GM12878 (cell line): ENCODE results near the gene MAK. TPM values are rescaled to one million over a fixed set of nuclear protein-coding genes. Genes with fewer than 3 reads are reported as not detected.

Source experiments
- ATAC-seq: fragments of 200-7000 bp; cut with Tn5 transposase; 3 replicates; pipeline ENCODE4 v1.9.1; 2020; ENCODE audit warnings: mild to moderate bottlenecking, moderate library complexity
- BruUV-seq: library from RNA; stranded (reverse); fragments of 400-500 nt; replicated peaks from 2 replicates; lab custom pipeline; 2021; lab: Mats Ljungman, UMichigan
- CTCF ChIA-PET: fragments of 300-600 bp; sonication (Branson Sonifier 250); formaldehyde crosslinking; extraction: SDS; loops from one replicate; lab custom pipeline; 2021; ENCODE audit warnings: inconsistent platforms; lab: Yijun Ruan, JAX
- POLR2A ChIA-PET: fragments of 350-600 bp; formaldehyde crosslinking; extraction: SDS; loops from one replicate; lab custom pipeline; 2021; ENCODE audit warnings: inconsistent platforms; lab: Charles Lee
- RAD21 ChIA-PET: fragments of 300-600 bp; sonication (Branson Sonifier 250); formaldehyde crosslinking; loops from one replicate; lab custom pipeline; 2023; ENCODE audit warnings: antibody characterized with exemption; ENCODE audit not compliant: unreplicated experiment; lab: Charles Lee
- SMC1A ChIA-PET: fragments of 300-600 bp; sonication (Branson Sonifier 250); formaldehyde crosslinking; loops from one replicate; lab custom pipeline; 2023; ENCODE audit not compliant: unreplicated experiment, uncharacterized antibody; lab: Charles Lee
- DNase-seq: peaks from one replicate; pipeline ENCODE4 v3.0.0-alpha.2; 2011; ENCODE audit warnings: low read depth, low spot score
- FAIRE-seq: peaks from 3 replicates; lab custom pipeline; 2011; peaks lifted over from hg19 to GRCh38; lab: Jason Lieb, UNC
- H2AFZ ChIP-seq: 2 replicates; pipeline ENCODE4 v1.6.0; 2011; ENCODE audit warnings: low read depth, low read length, control low read depth; ENCODE audit not compliant: control insufficient read depth
- H3K27ac ChIP-seq: 2 replicates; pipeline ENCODE4 v1.5.1; 2011; ENCODE audit warnings: control low read depth; ENCODE audit not compliant: control insufficient read depth, insufficient read depth
- H3K27me3 ChIP-seq, 2 experiments: replicated peaks in 1 of 2; 2 replicates each; pipeline versions ENCODE4 v1.6.0 to v1.6.1; 2011; ENCODE audit warnings: low read length in 1 of 2; ENCODE audit not compliant: control insufficient read depth in 2 of 2, insufficient read depth in 2 of 2
- H3K36me3 ChIP-seq, 2 experiments: 2 replicates each; pipeline ENCODE4 v1.5.1; 2011; ENCODE audit warnings: low read length in 1 of 2; ENCODE audit not compliant: control insufficient read depth in 2 of 2, insufficient read depth in 2 of 2
- H3K4me1 ChIP-seq: 2 replicates; pipeline ENCODE4 v1.6.1; 2011; ENCODE audit warnings: mild to moderate bottlenecking, low read length, moderate library complexity, mixed read lengths; ENCODE audit not compliant: control insufficient read depth, insufficient read depth
- H3K4me2 ChIP-seq: 2 replicates; pipeline ENCODE4 v1.6.0; 2011; ENCODE audit warnings: control low read depth; ENCODE audit not compliant: control insufficient read depth, insufficient read depth
- H3K4me3 ChIP-seq: fragments of 200-600 bp; sonication (generic); 2 replicates; pipeline ENCODE4 v1.5.1; 2016
- H3K79me2 ChIP-seq: 2 replicates; pipeline ENCODE4 v1.6.0; 2011; ENCODE audit warnings: low read length; ENCODE audit not compliant: control insufficient read depth, insufficient read depth
- H3K9ac ChIP-seq: 2 replicates; pipeline ENCODE4 v1.8.0; 2011; ENCODE audit warnings: low read length, control low read depth, mixed read lengths; ENCODE audit not compliant: control insufficient read depth, insufficient read depth
- H3K9me3 ChIP-seq: replicated peaks from 3 replicates; pipeline ENCODE4 v1.5.1; 2011; ENCODE audit warnings: mild to moderate bottlenecking, low read length; ENCODE audit not compliant: control insufficient read depth, insufficient read depth
- H4K20me1 ChIP-seq: 2 replicates; pipeline ENCODE4 v1.6.0; 2011; ENCODE audit not compliant: control insufficient read depth, insufficient read depth
- ATF7 ChIP-seq: fragments of 450-650 bp; IDR thresholded peaks from 2 replicates; pipeline ENCODE4 v1.6.1; 2016; ENCODE audit warnings: low read depth, mild to moderate bottlenecking
- BHLHE40 ChIP-seq, 2 experiments: fragments of 450-650 bp in 1 of 2; IDR thresholded peaks; 2 replicates each; pipeline ENCODE4 v1.6.1; 2011 to 2017; ENCODE audit warnings: low read depth in 2 of 2, borderline replicate concordance in 1 of 2, improper control_type of control experiment in 1 of 2, low read length in 1 of 2, mild to moderate bottlenecking in 1 of 2
- CBFB ChIP-seq: IDR thresholded peaks from 2 replicates; pipeline ENCODE4 v1.6.1; 2016; ENCODE audit warnings: antibody characterized with exemption, low read depth
- CBX3 ChIP-seq: fragments of 200-600 bp; sonication (generic); IDR thresholded peaks from 2 replicates; pipeline ENCODE4 v1.6.1; 2016; ENCODE audit warnings: low read depth, borderline replicate concordance
- CHD1 ChIP-seq: IDR thresholded peaks from 2 replicates; pipeline ENCODE4 v1.6.1; 2012; ENCODE audit warnings: low read depth, low read length, improper control_type of control experiment
- EGR1 ChIP-seq, 2 experiments: IDR thresholded peaks; 1 replicate in 1 of 2; 2 replicates in 1 of 2; pipeline ENCODE4 v1.6.1; 2011 to 2012; ENCODE audit warnings: low read depth in 2 of 2, low read length in 2 of 2, borderline replicate concordance in 1 of 2, mild to moderate bottlenecking in 1 of 2, moderate library complexity in 1 of 2
- ETV6 ChIP-seq, 2 experiments: fragments of 450-650 bp in 1 of 2; IDR thresholded peaks in 1 of 2; conservative IDR thresholded peaks in 1 of 2; 2 replicates each; pipeline ENCODE4 v1.6.1; 2014; ENCODE audit warnings: antibody characterized with exemption in 1 of 2, borderline replicate concordance in 1 of 2, low read depth in 1 of 2, mild to moderate bottlenecking in 1 of 2, moderate library complexity in 1 of 2
- FOXM1 ChIP-seq: IDR thresholded peaks from 2 replicates; pipeline ENCODE4 v1.6.1; 2012; ENCODE audit warnings: low read depth, mild to moderate bottlenecking, inconsistent platforms, low read length, moderate library complexity
- JUNB ChIP-seq: IDR thresholded peaks from 2 replicates; pipeline ENCODE4 v1.6.1; 2016; ENCODE audit warnings: antibody characterized with exemption, mild to moderate bottlenecking
- RELA ChIP-seq: fragments of 450-650 bp; IDR thresholded peaks from 2 replicates; pipeline ENCODE4 v1.8.0; 2014; ENCODE audit warnings: borderline replicate concordance; ENCODE audit not compliant: partially characterized antibody
- SREBF1 ChIP-seq: IDR thresholded peaks from 2 replicates; pipeline ENCODE4 v1.6.1; 2012; ENCODE audit warnings: mild to moderate bottlenecking, low read length
- YY1 ChIP-seq: IDR thresholded peaks from 2 replicates; pipeline ENCODE4 v1.6.1; 2011; ENCODE audit warnings: low read depth, mild to moderate bottlenecking, low read length
- ZZZ3 ChIP-seq: IDR thresholded peaks from 2 replicates; pipeline ENCODE4 v1.6.1; 2011; ENCODE audit warnings: low read depth; ENCODE audit not compliant: control insufficient read depth, insufficient read length
- whole genome bisulfite sequencing: methylation state at CpG from one replicate; pipeline ENCODE4 v1.1.6; 2016; ENCODE audit warnings: low lambda C conversion rate; ENCODE audit not compliant: insufficient replicate concordance, insufficient coverage; ENCODE audit errors: missing lambda C conversion rate; 5-methylcytosine and 5-hydroxymethylcytosine counted together
- in situ Hi-C: fragments of 300-500 bp; cut with MboI; formaldehyde crosslinking; loops from 9 replicates; pipeline ENCODE4 v1.14.3; 2018; ENCODE audit warnings: mixed read lengths
- intact Hi-C: fragments of 100-400 bp; cut with micrococcal nuclease; formaldehyde crosslinking; loops from one replicate; pipeline ENCODE4 v1.14.2; 2022; ENCODE audit not compliant: unreplicated experiment
- polyA plus RNA-seq, 11 experiments: library from polyadenylated mRNA; depleted of rRNA in 4 of 11; unstranded in 6 of 11; stranded (reverse) in 5 of 11; fragments of >200 nt; fragmentation: Nextera tagmentation in 4 of 11; fragmentation: Illumina TruSeq in 1 of 11; extraction: Ambion mirVana in 4 of 11; extraction: Trizol in 1 of 11; gene quantifications; 1 replicate in 1 of 11; 2 replicates in 10 of 11; pipeline versions ENCODE4 v1.2.1 to v1.2.3, GENCODE V29; 2011 to 2016; ENCODE audit warnings: inconsistent platforms in 2 of 11, missing spikeins in 2 of 11, low read depth in 1 of 11
- total RNA-seq, 4 experiments: library from RNA; depleted of rRNA in 3 of 4; stranded (reverse); fragments of >200 nt in 3 of 4; fragmentation: Illumina TruSeq in 1 of 4; extraction: Trizol in 1 of 4; gene quantifications; 2 replicates each; pipeline versions ENCODE4 v1.2.1 to v1.2.3, GENCODE V29; 2013 to 2021
- TF ChIP-seq, protein P1 (sequence below): fragments of 450-650 bp; formaldehyde crosslinking; IDR thresholded peaks from 2 replicates; pipeline ENCODE4 v1.4.0; 2020; ENCODE audit warnings: mild to moderate bottlenecking, moderate library complexity
- TF ChIP-seq, protein P2 (sequence below): IDR thresholded peaks from 2 replicates; pipeline ENCODE4 v1.6.1; 2011; ENCODE audit warnings: low read depth, low read length, improper control_type of control experiment, borderline replicate concordance
- TF ChIP-seq, protein P3 (sequence below): fragments of 450-650 bp; IDR thresholded peaks from 2 replicates; pipeline ENCODE4 v1.6.1; 2016; ENCODE audit warnings: mild to moderate bottlenecking, moderate library complexity, borderline replicate concordance

MAK gene
- total and polyA plus RNA-seq, 10 of the 15 experiments (the other 5 are each of a cell fraction or from before 2014, with no cell fraction given), result 0.01 to 0.90 (median 0.13) TPM; not detected in 1

DNA sequence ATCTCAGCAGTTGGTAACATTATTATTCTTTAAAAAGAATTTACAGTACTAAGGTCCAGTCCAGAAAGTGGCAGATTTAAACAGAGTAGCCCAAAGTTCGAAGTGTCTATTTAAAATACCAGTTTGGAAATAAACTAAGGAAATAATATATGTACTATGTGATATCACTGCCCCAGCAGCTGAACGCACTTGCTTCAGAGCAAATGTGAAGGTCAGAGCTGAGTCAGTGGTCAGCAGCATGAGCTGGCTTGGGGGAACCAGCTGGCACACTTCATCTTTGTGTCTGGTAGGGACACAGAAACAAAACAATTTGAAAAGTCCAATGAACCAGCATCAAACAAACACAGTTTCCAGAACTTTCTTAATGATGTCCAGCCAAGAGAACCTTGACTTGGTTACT lies 75.3 kb downstream of the MAK start:
- ChIA-PET CTCF (no interaction called here), RAD21 (no interaction called here), SMC1A (interaction anchor here (1.0 kb wide), 1 partner anchor 9 kb away, joined by 3 read pairs; no protein-coding TSS in a partner anchor), POLR2A (interaction anchor here (0.5 kb wide), 1 partner anchor 108 kb away, joined by 4 read pairs; no protein-coding TSS in a partner anchor)
- Histone ChIP-seq H4K20me1 (no peaks in the 10 kb centered on the region), H3K27me3 (no peaks in the 10 kb centered on the region), H3K9ac (no peak overlapping the region), H3K9me3 (no peaks in the 10 kb centered on the region), H3K27ac (no peak overlapping the region), H3K4me1 (no peaks in the 10 kb centered on the region), H3K4me2 (no peak overlapping the region), H3K79me2 (no peaks in the 10 kb centered on the region), H2AFZ (no peak overlapping the region), H3K4me3 (no peak overlapping the region), H3K36me3 (no peaks in the 10 kb centered on the region)
- no peak for ATAC-seq
- in situ Hi-C loops (no loop called here), intact Hi-C loops (no loop called here)
- TF ChIP-seq CHD1 (no peak), FOXM1 (no peak), CBX3 (no peak), CBFB (no peak), ETV6 (conservative IDR thresholded peaks at IDR 0.05 in 1 of 2, IDR thresholded peaks at IDR 0.05 in 1 of 2; ENCODE audit: borderline replicate concordance in 1 of 2, low read depth in 1 of 2) (no peak), ZZZ3 (no peak), BHLHE40 (IDR thresholded peaks at IDR 0.05; ENCODE audit: borderline replicate concordance in 1 of 2, low read depth in 2 of 2, low read length in 1 of 2) (no peak), RELA (no peak), SREBF1 (no peak), EGR1 (IDR thresholded peaks at IDR 0.05; ENCODE audit: borderline replicate concordance in 1 of 2, low read depth in 2 of 2, low read length in 2 of 2) (no peak), YY1 (no peak), ATF7 (no peak), JUNB (no peak)
- TF ChIP-seq, protein P1, sequence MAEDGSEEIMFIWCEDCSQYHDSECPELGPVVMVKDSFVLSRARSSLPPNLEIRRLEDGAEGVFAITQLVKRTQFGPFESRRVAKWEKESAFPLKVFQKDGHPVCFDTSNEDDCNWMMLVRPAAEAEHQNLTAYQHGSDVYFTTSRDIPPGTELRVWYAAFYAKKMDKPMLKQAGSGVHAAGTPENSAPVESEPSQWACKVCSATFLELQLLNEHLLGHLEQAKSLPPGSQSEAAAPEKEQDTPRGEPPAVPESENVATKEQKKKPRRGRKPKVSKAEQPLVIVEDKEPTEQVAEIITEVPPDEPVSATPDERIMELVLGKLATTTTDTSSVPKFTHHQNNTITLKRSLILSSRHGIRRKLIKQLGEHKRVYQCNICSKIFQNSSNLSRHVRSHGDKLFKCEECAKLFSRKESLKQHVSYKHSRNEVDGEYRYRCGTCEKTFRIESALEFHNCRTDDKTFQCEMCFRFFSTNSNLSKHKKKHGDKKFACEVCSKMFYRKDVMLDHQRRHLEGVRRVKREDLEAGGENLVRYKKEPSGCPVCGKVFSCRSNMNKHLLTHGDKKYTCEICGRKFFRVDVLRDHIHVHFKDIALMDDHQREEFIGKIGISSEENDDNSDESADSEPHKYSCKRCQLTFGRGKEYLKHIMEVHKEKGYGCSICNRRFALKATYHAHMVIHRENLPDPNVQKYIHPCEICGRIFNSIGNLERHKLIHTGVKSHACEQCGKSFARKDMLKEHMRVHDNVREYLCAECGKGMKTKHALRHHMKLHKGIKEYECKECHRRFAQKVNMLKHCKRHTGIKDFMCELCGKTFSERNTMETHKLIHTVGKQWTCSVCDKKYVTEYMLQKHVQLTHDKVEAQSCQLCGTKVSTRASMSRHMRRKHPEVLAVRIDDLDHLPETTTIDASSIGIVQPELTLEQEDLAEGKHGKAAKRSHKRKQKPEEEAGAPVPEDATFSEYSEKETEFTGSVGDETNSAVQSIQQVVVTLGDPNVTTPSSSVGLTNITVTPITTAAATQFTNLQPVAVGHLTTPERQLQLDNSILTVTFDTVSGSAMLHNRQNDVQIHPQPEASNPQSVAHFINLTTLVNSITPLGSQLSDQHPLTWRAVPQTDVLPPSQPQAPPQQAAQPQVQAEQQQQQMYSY (CRISPR knock-in tag), result no peak
- TF ChIP-seq, protein P2, sequence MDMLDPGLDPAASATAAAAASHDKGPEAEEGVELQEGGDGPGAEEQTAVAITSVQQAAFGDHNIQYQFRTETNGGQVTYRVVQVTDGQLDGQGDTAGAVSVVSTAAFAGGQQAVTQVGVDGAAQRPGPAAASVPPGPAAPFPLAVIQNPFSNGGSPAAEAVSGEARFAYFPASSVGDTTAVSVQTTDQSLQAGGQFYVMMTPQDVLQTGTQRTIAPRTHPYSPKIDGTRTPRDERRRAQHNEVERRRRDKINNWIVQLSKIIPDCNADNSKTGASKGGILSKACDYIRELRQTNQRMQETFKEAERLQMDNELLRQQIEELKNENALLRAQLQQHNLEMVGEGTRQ, result no peak
- TF ChIP-seq, protein P3, sequence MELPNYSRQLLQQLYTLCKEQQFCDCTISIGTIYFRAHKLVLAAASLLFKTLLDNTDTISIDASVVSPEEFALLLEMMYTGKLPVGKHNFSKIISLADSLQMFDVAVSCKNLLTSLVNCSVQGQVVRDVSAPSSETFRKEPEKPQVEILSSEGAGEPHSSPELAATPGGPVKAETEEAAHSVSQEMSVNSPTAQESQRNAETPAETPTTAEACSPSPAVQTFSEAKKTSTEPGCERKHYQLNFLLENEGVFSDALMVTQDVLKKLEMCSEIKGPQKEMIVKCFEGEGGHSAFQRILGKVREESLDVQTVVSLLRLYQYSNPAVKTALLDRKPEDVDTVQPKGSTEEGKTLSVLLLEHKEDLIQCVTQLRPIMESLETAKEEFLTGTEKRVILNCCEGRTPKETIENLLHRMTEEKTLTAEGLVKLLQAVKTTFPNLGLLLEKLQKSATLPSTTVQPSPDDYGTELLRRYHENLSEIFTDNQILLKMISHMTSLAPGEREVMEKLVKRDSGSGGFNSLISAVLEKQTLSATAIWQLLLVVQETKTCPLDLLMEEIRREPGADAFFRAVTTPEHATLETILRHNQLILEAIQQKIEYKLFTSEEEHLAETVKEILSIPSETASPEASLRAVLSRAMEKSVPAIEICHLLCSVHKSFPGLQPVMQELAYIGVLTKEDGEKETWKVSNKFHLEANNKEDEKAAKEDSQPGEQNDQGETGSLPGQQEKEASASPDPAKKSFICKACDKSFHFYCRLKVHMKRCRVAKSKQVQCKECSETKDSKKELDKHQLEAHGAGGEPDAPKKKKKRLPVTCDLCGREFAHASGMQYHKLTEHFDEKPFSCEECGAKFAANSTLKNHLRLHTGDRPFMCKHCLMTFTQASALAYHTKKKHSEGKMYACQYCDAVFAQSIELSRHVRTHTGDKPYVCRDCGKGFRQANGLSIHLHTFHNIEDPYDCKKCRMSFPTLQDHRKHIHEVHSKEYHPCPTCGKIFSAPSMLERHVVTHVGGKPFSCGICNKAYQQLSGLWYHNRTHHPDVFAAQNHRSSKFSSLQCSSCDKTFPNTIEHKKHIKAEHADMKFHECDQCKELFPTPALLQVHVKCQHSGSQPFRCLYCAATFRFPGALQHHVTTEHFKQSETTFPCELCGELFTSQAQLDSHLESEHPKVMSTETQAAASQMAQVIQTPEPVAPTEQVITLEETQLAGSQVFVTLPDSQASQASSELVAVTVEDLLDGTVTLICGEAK, result no peak
- no peak for FAIRE-seq
- 98% methylated on average over 2 of the region's 2 CpGs for WGBS
- DNase-seq, result no peak
- BruUV-seq, result no TSS peak
